OCI-LY7 (cell line): ENCODE measurements around the gene RNF111. TPM values are rescaled to one million over a fixed set of nuclear protein-coding genes. Genes with fewer than 3 reads are reported as not detected.

ENCODE experiments used
- BruUV-seq: library from RNA; stranded (reverse); fragments of 400-500 nt; replicated peaks from 2 replicates; lab custom pipeline; 2021; lab: Mats Ljungman, UMichigan
- CTCF ChIA-PET: fragments of 300-600 bp; sonication (Branson Sonifier 250); formaldehyde crosslinking; loops from one replicate; lab custom pipeline; 2022; ENCODE audit warnings: antibody characterized with exemption; ENCODE audit not compliant: unreplicated experiment; lab: Charles Lee
- POLR2A ChIA-PET: fragments of 300-600 bp; sonication (Branson Sonifier 250); formaldehyde crosslinking; loops from one replicate; lab custom pipeline; 2022; ENCODE audit warnings: antibody characterized with exemption; lab: Charles Lee
- DNase-seq: peaks from one replicate; pipeline ENCODE4 v3.0.0-alpha.2; 2015; ENCODE audit warnings: low spot score
- H2AFZ ChIP-seq: fragments of 200-600 bp; sonication (generic), shearing (Covaris generic); 2 replicates; pipeline ENCODE4 v1.6.1; 2014; ENCODE audit warnings: mild to moderate bottlenecking, antibody characterized with exemption, low read length, moderate library complexity
- H3K27ac ChIP-seq: fragments of 200-600 bp; sonication (generic); 2 replicates; pipeline ENCODE4 v1.5.1; 2014; ENCODE audit warnings: mixed run types, low read depth, mild to moderate bottlenecking, moderate library complexity, low read length, inconsistent platforms; ENCODE audit not compliant: poor library complexity, severe bottlenecking
- H3K36me3 ChIP-seq: fragments of 200-600 bp; sonication (generic); 2 replicates; pipeline ENCODE4 v1.6.1; 2014; ENCODE audit warnings: mild to moderate bottlenecking, antibody characterized with exemption, low read length, moderate library complexity, mixed read lengths; ENCODE audit not compliant: insufficient read depth
- H3K4me1 ChIP-seq: fragments of 200-600 bp; sonication (generic); 2 replicates; pipeline ENCODE4 v1.5.1; 2014; ENCODE audit warnings: mild to moderate bottlenecking, low read length; ENCODE audit not compliant: insufficient read depth, poor library complexity, severe bottlenecking
- H3K4me2 ChIP-seq: fragments of 200-600 bp; sonication (generic); 2 replicates; pipeline ENCODE4 v1.6.1; 2014; ENCODE audit warnings: mild to moderate bottlenecking, low read length
- H3K4me3 ChIP-seq: fragments of 200-600 bp; sonication (generic); 2 replicates; pipeline ENCODE4 v1.5.1; 2014; ENCODE audit warnings: mild to moderate bottlenecking, low read depth, low read length; ENCODE audit not compliant: poor library complexity, severe bottlenecking
- H3K79me2 ChIP-seq: fragments of 200-600 bp; sonication (generic); 2 replicates; pipeline ENCODE4 v1.6.1; 2016; ENCODE audit warnings: low read depth, mild to moderate bottlenecking, low read length, moderate library complexity, mixed read lengths; ENCODE audit not compliant: insufficient read depth
- H3K9me2 ChIP-seq: fragments of 200-600 bp; sonication (generic); 2 replicates; pipeline ENCODE4 v1.6.1; 2016; ENCODE audit warnings: mild to moderate bottlenecking, low read length, mixed read lengths; ENCODE audit not compliant: insufficient read depth
- H3K9me3 ChIP-seq: fragments of 200-600 bp; sonication (generic); 2 replicates; pipeline ENCODE4 v1.6.1; 2014; ENCODE audit warnings: mild to moderate bottlenecking, mixed run types, low read length, mixed read lengths
- H4K20me1 ChIP-seq: fragments of 200-600 bp; sonication (generic); 2 replicates; pipeline ENCODE4 v1.6.1; 2014; ENCODE audit warnings: mild to moderate bottlenecking, antibody characterized with exemption, low read length, moderate library complexity, mixed read lengths; ENCODE audit not compliant: insufficient read depth
- CTCF ChIP-seq: fragments of 200-600 bp; sonication (generic); conservative IDR thresholded peaks from 2 replicates; pipeline ENCODE4 v1.5.1; 2014; ENCODE audit warnings: mild to moderate bottlenecking, antibody characterized with exemption, low read length, moderate library complexity, mixed read lengths
- EZH2phosphoT487 ChIP-seq: fragments of 200-600 bp; sonication (generic); IDR thresholded peaks from 2 replicates; pipeline ENCODE4 v1.6.1; 2018; ENCODE audit warnings: low read depth, borderline replicate concordance, mild to moderate bottlenecking, mixed run types, antibody characterized with exemption, low read length, moderate library complexity, mixed read lengths
- intact Hi-C: fragments of 100-400 bp; cut with micrococcal nuclease; formaldehyde crosslinking; loops from one replicate; pipeline ENCODE4 v1.10.0; 2022; ENCODE audit not compliant: unreplicated experiment
- total RNA-seq, 2 experiments: library from RNA; depleted of rRNA in 1 of 2; stranded (reverse); fragments of >200 nt in 1 of 2; shearing (Covaris generic) in 1 of 2; gene quantifications; 2 replicates each; pipeline ENCODE4 v1.2.3, GENCODE V29; 2014 to 2022

The RNF111 gene
- total RNA-seq, 2 experiments from 2014 or later, result 19.2 to 42.7 TPM

- peak overlapping the region; percentile 53 for H3K27ac ChIP-seq
- TF ChIP-seq CTCF (no peak), EZH2phosphoT487 (no peak)
- H3K4me2 ChIP-seq, result peak overlapping the region; percentile 76
- ChIA-PET CTCF (no interaction called here), POLR2A (no interaction called here)
- no peaks in the 10 kb centered on the region for H3K9me2 ChIP-seq
- intact Hi-C loops, result loop anchor here (2.0 to 5.0 kb wide), 5 partner anchors 123 to 545 kb away; partner anchors contain the start of gene CCNB2
- peak overlapping the region; percentile 99 for H2AFZ ChIP-seq
- peak; percentile 27 for DNase-seq
- peaks cover 63% of the 10 kb centered on the region for H3K4me1 ChIP-seq
- peaks cover 1% of the 10 kb centered on the region; the same call in 1 of the 2 replicates for H3K79me2 ChIP-seq
- no TSS peak for BruUV-seq
- H3K9me3 ChIP-seq, result peaks cover 4% of the 10 kb centered on the region; the same call in 1 of the 2 replicates
- H3K4me3 ChIP-seq, result peak overlapping the region; percentile 55
- H4K20me1 ChIP-seq, result no peaks in the 10 kb centered on the region
- H3K36me3 ChIP-seq, result no peaks in the 10 kb centered on the region
Measured at GRCh38 chr15:58981808-58982475, 5.5 kb upstream of the RNF111 start.

GRCh38 chr15:58983261-58983660 is 4.2 kb upstream of the RNF111 start:
- peak overlapping the region; percentile 37; the same call in 1 of the 2 replicates for H2AFZ ChIP-seq
- H3K4me2 ChIP-seq, result no peak overlapping the region
- H3K27ac ChIP-seq, result no peak overlapping the region
- no TSS peak for BruUV-seq
- intact Hi-C loops, result loop anchor here (5.0 kb wide), 2 partner anchors 269 to 544 kb away; no protein-coding TSS in a partner anchor
- H3K4me1 ChIP-seq, result peaks cover 52% of the 10 kb centered on the region
- H3K4me3 ChIP-seq, result no peak overlapping the region
- no peaks in the 10 kb centered on the region for H3K9me2 ChIP-seq
- H3K79me2 ChIP-seq, result peaks cover 11% of the 10 kb centered on the region
- ChIA-PET POLR2A (no interaction called here), CTCF (no interaction called here)
- DNase-seq, result no peak
- H3K36me3 ChIP-seq, result no peaks in the 10 kb centered on the region
- 0 out of 2 replicates have a peak, but pooled peaks cover 2% of the 10 kb centered on the region for H4K20me1 ChIP-seq
- no peaks in the 10 kb centered on the region for H3K9me3 ChIP-seq
- TF ChIP-seq EZH2phosphoT487, result no peak
- TF ChIP-seq CTCF, result no peak

- peaks cover 33% of the 10 kb centered on the region for H3K79me2 ChIP-seq
- no peak overlapping the region for H2AFZ ChIP-seq
- CTCF ChIA-PET, result no interaction called here
- no peaks in the 10 kb centered on the region for H3K9me3 ChIP-seq
- H3K4me1 ChIP-seq, result peaks cover 44% of the 10 kb centered on the region
- POLR2A ChIA-PET, result interaction anchor here (1.3 kb wide), 1 partner anchor 17 kb away, joined by 3 read pairs; no protein-coding TSS in a partner anchor
- DNase-seq, result no peak
- H3K4me3 ChIP-seq, result no peak overlapping the region
- H3K27ac ChIP-seq, result no peak overlapping the region
- H3K4me2 ChIP-seq, result no peak overlapping the region
- BruUV-seq, result no TSS peak
- H3K36me3 ChIP-seq, result peaks cover 7% of the 10 kb centered on the region; the same call in 1 of the 2 replicates
- TF ChIP-seq CTCF, result no peak
- TF ChIP-seq EZH2phosphoT487, result no peak
- 0 out of 2 replicates have a peak, but pooled peaks cover 12% of the 10 kb centered on the region for H4K20me1 ChIP-seq
- no peaks in the 10 kb centered on the region for H3K9me2 ChIP-seq
- intact Hi-C loops, result no loop called here
Measured at GRCh38 chr15:58985443-58985842, 2.0 kb upstream of the RNF111 start.
